IMR-90 (cell line): ENCODE results near the gene SYNE1.

Experiments
- CEBPB ChIP-seq: IDR thresholded peaks from 2 replicates; pipeline ENCODE4 v1.6.1; 2012; ENCODE audit warnings: low read depth, low read length, improper control_type of control experiment
- CHD1 ChIP-seq: IDR thresholded peaks from 2 replicates; pipeline ENCODE4 v1.6.1; 2012; ENCODE audit warnings: low read depth, low read length, improper control_type of control experiment
- MAZ ChIP-seq: IDR thresholded peaks from 2 replicates; pipeline ENCODE4 v1.6.1; 2012; ENCODE audit warnings: low read depth, mild to moderate bottlenecking, low read length, improper control_type of control experiment, moderate library complexity, borderline replicate concordance
- POLR2A ChIP-seq: IDR thresholded peaks from 2 replicates; pipeline ENCODE4 v1.6.1; 2012; ENCODE audit warnings: mild to moderate bottlenecking, low read depth, low read length
- RAD21 ChIP-seq: IDR thresholded peaks from 2 replicates; pipeline ENCODE4 v1.6.1; 2012; ENCODE audit warnings: low read length, improper control_type of control experiment
- RCOR1 ChIP-seq: IDR thresholded peaks from 2 replicates; pipeline ENCODE4 v1.6.1; 2012; ENCODE audit warnings: mild to moderate bottlenecking, low read length, improper control_type of control experiment; ENCODE audit not compliant: insufficient replicate concordance
- RFX5 ChIP-seq: IDR thresholded peaks from 2 replicates; pipeline ENCODE4 v1.8.0; 2012; ENCODE audit warnings: low read depth, mild to moderate bottlenecking, low read length, moderate library complexity
- TF ChIP-seq, protein P1 (sequence below): conservative IDR thresholded peaks from 2 replicates; pipeline ENCODE4 v1.5.1; 2012; ENCODE audit warnings: mild to moderate bottlenecking, low read depth, low read length, improper control_type of control experiment
- TF ChIP-seq, protein P2 (sequence below): fragments of 150-350 bp; IDR thresholded peaks from 2 replicates; pipeline ENCODE4 v1.6.1; 2016; ENCODE audit warnings: low read depth, mild to moderate bottlenecking, low read length, moderate library complexity, borderline replicate concordance

DNA sequence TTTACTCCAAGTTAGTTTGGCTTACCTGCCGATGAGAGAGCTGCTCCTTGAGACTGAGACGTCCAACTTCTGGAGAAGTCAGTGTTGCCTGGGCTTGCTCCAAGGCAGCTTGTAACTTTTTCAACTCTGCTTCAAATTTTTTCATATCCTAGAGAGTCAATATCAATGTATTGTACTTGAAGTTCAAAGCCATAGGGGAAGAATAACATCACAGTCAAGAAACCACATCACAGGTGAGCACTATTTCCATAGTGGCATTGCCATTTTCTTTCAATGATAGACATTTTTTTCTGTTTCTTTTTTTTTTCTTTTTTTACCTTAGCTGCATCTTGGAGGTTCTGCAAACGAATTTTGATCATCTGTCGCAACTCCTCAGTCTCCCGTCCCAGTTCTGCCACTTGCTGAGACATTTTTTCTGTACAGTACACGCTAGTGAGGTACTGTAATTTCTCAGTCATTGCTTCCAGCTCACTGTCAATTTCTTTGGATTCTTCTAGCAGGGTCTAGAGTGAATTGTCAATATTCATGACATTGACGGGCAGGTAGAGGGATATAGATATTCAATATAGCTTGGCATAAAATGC is 326.7 kb downstream of the SYNE1 start:
- TF ChIP-seq, protein P1, sequence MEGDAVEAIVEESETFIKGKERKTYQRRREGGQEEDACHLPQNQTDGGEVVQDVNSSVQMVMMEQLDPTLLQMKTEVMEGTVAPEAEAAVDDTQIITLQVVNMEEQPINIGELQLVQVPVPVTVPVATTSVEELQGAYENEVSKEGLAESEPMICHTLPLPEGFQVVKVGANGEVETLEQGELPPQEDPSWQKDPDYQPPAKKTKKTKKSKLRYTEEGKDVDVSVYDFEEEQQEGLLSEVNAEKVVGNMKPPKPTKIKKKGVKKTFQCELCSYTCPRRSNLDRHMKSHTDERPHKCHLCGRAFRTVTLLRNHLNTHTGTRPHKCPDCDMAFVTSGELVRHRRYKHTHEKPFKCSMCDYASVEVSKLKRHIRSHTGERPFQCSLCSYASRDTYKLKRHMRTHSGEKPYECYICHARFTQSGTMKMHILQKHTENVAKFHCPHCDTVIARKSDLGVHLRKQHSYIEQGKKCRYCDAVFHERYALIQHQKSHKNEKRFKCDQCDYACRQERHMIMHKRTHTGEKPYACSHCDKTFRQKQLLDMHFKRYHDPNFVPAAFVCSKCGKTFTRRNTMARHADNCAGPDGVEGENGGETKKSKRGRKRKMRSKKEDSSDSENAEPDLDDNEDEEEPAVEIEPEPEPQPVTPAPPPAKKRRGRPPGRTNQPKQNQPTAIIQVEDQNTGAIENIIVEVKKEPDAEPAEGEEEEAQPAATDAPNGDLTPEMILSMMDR, result no peak
- TF ChIP-seq RCOR1 (no peak), POLR2A (no peak), RAD21 (no peak), CEBPB (no peak), RFX5 (no peak), MAZ (no peak), CHD1 (no peak)
- TF ChIP-seq, protein P2, sequence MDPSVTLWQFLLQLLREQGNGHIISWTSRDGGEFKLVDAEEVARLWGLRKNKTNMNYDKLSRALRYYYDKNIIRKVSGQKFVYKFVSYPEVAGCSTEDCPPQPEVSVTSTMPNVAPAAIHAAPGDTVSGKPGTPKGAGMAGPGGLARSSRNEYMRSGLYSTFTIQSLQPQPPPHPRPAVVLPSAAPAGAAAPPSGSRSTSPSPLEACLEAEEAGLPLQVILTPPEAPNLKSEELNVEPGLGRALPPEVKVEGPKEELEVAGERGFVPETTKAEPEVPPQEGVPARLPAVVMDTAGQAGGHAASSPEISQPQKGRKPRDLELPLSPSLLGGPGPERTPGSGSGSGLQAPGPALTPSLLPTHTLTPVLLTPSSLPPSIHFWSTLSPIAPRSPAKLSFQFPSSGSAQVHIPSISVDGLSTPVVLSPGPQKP, result no peak
